Femur (tissue), 1 donor: ENCODE measurements around the gene CGB8.
A peak's percentile ranks its signal among the peaks of the same experiment; 100 is the strongest.
"Not testable (repeated sequence)": the region's sequence is repeated elsewhere in the genome, so short reads cannot be mapped to it uniquely, and the experiment has no call there.

ENCODE experiments used
- DNase-seq: peaks from one replicate; pipeline ENCODE4 v3.0.0-alpha.2; 2017

CGB8 gene

DNA sequence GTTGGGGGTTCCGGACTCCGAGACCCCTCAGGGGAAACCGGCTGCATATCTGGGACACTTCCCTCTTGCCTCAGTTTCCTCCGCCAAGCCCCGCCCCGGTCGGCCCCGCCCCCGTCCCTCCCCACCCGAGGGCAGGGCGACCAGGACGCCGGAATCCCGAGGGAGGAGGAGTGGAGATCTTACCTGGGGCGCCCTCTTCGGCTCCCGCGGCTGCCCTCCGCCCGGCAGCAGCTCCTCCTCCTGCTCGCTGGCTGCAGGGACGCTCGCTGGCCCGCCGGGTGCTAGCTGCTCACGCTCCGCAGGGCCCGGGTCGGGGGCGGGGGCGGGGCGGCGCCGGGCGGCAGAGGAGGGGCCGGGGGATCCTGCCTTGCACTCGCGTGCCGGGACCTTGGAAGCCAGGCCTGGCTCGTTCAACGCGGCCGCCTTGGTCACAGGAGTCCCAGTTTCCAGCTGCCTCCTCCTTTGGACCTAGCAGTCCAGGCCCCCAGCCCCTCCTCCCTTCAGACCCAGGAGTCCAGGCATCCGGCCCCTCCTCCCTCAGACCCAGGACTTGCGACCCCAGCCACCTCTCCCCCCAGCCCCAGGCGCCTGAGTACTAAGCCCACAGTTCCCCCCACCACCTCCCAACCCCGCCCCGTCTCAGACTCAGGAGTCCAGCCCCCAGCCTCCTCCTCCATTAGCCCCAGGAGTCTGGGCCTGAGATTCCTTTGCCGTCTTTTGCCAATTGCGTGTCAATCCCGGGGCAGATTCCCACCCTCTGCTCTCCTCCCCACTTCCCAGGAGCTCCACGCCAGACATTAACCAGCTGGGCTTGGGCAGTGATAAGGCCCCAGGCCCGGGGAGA is 16.1 kb upstream of the CGB8 start, which contains the start of gene NTF4:
Gene NTF4 (minus strand): TSS at position 51 of the 844 bp plus-strand sequence. CDS start 2,821 bp downstream, outside the sequence.
- peak; percentile 53 for DNase-seq

DNA sequence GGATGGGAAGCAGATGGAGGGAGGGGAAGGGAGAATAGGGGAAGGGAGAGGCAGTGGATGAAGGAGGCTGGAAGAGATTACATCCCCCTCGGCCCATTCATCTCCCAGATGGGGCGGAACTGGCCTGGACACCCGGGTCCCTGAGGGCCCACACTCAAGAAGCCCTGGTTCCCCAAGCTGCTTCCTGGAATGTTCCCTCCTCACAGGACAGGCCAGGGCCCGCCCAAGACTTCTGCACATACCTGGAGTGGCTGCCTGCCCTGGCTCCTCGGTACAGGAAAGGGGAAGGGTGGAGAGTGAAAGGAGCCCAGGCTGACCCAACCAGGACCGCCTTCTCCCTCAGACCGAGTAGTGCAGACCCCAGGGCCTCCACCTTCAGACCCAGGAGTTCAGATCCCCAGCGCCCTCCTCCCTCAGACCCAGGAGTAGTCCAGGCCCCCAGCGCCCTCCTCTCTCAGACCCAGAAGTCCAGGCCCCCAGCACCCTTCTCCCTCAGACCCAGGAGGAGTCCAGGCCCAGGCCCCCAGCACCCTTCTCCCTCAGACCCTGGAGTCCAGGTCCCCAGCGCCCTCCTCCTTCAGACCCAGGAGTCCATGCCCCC is 15.2 kb upstream of the CGB8 start:
- no peak for DNase-seq

DNA sequence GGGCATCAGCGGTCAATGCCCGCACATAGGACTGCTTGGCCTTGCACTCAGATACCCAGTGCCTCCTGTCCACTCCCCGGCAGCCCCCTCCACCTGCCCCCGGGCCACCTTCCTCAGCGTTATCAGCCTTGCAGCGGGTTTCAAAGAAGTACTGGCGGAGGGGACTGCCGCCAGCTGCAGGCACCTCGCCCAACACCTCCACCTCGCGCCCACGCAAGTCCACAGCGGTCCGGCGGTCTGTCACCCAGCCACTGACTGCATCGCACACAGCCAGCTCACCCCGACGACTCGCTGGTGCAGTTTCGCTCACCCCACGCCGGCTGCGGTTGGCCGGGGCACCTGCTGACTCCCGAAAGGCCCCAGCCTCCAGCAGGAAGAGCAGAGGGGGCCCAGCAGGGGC is 12.5 kb upstream of the CGB8 start:
- no peak for DNase-seq

DNA sequence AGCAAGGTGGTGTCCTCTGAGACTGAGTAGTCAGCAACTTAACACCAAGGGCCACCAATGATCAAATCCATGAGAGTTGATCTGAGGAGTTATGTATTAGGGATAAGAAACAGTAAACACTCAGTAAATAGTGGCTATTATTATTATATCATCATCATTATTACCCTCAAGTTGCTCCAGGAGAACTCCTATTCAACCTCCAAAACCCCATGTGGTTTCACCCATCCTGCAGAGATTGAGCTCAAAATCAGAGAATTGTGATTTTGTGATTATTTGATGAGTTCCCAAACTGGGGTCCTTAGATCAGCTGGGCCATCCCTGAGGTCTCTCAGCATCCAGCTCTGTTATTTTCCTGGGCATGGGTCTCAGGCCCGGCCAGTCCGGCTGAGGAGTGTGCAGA is 12.1 kb upstream of the CGB8 start:
- no peak for DNase-seq

DNA sequence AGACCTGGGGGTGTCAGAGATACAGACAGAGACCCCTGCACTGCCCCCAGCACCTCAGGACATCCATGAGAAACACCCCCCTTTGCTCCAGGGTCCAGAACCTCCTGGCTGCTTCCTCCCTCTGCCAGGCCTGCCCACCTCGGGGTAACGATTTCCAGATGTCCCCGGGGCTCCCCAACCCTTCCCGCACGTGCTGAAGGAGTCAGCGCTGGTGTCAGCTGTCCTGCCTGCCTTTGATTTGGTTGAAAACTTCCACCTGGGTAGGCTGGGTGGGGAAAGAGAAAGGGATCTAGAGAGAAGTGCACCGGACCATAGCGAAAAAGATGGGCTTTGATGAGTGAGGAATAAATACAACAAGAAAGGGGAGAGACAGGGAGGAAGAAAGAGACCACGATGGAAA is 10.1 kb upstream of the CGB8 start:
- no peak for DNase-seq

DNA sequence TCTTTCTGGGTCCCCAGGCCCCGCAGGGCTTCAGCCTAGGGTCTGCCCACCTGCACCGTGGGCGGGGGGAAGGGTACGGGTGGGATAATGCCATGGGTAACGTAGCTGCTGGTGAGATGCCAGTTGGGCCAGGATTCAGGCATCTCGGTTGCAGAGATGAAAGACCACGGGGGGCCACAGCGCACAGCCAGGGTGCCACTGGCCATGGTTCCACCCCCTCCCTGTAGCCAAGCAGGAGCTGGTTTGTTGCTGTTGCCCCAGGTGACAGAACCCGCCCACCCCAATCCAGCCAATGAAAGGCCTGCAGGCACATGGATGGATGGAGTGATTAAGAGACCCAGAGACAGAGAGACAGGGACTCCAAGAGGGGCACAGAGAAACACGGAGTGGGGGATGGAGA is 9.7 kb upstream of the CGB8 start:
- DNase-seq = no peak

DNA sequence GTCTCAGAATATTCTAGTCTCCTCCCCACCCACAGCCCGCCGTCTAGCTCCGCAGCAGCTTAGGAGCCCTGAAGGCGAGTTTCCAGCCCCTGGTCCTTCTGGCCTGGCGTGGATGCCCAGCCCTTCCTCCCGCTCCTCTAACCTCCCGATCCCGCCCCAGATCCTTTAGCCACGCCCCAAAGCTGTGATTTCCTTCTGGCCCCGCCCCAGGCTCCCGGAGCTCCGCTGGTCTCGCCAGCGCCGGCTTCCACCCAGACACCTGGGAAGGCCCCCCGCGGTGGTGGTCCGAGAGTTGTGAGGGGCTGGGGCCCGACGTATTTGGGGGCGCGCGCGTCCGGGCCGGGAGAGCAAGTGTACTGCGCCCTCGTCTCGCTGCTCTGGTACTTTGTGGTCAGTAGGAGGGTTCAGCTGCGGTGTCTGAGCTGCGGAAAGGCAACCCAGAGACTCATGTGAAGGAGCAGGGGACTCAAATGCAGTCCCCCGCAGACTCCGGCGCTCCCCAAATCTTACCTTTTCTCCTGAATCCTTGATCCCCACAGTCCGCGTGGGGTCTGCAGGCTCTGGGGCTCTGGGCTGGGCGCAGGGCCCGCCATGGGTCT is 8.8 kb upstream of the CGB8 start, which contains the start of gene CGB7:
Gene CGB7 (minus strand): TSS at position 114 of the 599 bp plus-strand sequence. CDS start 2,374 bp downstream, outside the sequence.
- DNase-seq = peak; percentile 63

DNA sequence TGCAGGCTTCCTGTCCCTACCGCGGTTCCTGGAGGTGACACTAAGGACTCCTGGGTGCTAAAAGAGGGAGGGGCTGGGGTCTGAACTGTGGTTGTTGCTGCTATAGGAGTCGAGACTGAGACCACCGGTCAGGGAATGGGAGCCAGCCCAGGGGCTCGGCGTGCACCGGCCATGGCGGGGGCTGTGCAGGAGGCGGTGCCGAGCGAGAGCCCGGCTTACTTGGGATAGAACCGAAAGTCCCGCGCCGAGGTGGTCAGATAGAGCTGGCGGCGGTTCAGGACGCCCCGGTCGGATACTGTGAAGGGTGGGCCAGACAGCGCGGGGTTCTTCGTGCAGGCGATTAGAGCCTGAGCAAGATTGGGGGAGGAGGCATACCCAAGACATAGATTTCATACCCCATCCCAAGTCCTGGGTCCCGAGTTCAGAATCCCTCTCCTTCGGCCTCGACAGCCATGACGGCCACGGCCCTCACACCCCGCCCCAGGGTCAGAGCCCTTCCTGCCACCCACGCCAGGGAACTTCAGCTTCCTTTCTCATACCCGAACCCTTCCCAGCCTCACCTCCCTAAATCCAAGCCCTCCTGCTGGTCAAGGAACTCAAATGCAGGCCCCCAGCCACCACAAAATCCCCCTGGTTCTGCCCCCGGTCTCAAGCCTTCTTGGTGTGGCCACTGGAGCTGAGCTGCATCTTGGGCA is 8.1 kb upstream of the CGB8 start:
- DNase-seq = not testable (repeated sequence)

DNA sequence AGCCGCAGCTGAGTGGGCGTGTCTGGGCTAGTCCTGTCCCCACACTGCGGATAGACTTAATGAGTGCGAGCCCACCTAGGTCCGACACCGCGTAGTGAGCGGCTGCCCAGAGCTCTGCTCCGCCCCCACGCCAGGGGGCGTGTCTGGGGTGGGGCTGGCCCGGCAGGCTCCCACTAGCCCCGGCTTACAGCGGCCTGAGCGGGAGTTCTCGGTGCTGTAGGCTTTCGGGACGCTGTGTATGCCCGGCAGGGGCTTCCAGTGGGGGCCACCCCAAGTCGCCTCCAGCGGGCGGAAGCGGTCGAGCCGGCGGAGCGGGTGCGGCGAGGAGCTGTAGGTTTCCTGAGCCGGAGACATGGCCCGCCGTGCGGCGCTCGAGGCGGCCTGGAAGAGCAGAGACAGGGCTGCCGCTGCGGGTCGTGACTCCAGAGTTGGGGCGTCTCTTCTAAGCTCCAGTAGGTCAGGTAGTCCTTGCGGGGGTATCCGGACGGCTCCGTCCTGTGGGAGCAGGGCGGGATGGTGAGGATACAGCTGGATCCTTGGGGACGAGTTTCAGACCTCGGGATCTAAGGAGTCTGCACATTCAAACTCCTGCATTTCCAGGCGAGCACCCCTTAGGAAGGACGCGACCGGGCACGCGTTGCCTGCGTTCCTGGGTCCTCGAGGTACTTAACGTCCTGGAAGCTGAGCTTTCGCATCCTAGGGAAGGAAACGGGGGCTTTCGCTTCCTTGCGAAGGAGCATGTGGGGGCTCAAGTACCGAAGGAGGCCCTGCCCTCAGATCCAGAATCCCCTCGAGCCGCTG is 7.4 kb upstream of the CGB8 start:
- peak; percentile 51 for DNase-seq

DNA sequence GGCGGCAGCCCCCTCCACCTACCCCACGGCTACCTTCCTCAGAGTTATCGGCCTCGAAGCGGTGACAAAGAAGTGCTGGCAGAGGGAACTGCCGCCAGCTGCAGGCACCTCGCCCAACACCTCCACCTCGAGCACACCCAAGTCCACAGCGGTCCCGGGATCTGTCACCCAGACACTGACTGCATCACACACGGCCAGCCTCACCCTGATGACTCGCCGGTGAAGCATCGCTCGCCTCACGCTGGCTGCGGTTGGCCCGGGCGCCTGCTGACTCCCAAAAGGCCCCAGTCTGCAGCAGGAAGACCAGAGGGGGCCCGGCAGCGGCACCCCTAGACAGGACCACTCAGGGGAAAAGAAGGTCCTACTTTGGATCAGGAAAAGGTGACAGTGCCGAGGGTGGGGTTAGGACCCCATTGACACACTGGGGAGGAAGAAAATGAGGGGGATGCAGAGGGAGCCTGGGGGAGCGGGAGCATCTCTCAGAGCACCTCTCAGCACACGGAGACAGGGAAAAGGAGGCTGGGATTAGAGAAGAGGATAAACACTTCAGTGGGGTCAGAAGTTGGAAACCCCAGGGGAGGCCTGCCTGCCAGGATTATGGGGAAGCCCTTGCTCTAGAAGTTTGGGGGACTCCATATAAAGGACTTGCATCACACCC is 1.6 kb upstream of the CGB8 start:
- DNase-seq = not testable (repeated sequence)

DNA sequence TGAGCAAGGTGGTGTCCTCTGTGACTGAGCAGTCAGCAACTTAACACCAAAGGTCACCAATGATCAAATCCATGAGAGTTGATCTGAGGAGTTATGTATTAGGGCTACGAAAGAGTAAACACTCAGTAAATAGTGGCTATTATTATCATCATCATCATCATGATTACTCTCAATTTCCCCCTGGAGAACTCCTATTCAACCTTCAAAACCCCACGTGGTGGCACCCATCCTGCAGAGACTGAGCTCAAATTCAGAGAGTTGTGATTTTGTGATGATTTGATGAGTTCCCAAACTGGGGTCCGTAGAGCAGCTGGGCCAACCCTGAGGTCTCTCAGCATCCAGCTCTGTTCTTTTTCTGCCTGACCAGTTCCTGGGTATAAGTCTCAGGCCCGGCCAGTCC is 923 bp upstream of the CGB8 start:
- DNase-seq = not testable (repeated sequence)

DNA sequence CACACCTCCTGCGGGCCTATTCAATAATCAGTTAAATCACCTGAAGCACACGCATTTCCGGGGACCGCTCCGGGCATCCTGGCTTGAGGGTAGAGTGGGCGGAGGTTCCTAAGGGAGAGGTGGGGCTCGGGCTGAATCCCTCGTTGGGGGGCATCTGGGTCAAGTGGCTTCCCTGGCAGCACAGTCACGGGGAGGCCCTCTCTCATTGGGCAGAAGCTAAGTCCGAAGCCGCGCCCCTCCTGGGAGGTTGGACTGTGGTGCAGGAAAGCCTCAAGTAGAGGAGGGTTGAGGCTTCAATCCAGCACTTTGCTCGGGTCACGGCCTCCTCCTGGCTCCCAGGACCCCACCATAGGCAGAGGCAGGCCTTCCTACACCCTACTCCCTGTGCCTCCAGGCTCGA is 5.4 kb downstream of the CGB8 start, which contains the start of gene CGB5:
Gene CGB5 (plus strand): TSS at position 301 of the 400 bp plus-strand sequence. CDS start 362 bp downstream, outside the sequence.
- DNase-seq = not testable (repeated sequence)

DNA sequence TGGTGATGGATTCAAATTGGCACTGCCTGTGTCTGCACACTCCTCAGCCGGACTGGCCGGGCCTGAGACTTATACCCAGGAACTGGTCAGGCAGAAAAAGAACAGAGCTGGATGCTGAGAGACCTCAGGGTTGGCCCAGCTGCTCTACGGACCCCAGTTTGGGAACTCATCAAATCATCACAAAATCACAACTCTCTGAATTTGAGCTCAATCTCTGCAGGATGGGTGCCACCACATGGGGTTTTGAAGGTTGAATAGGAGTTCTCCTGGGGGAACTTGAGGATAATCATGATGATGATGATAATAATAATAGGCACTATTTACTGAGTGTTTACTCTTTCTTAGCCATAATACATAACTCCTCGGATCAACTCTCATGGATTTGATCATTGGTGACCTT is 6.2 kb downstream of the CGB8 start:
- not testable (repeated sequence) for DNase-seq

DNA sequence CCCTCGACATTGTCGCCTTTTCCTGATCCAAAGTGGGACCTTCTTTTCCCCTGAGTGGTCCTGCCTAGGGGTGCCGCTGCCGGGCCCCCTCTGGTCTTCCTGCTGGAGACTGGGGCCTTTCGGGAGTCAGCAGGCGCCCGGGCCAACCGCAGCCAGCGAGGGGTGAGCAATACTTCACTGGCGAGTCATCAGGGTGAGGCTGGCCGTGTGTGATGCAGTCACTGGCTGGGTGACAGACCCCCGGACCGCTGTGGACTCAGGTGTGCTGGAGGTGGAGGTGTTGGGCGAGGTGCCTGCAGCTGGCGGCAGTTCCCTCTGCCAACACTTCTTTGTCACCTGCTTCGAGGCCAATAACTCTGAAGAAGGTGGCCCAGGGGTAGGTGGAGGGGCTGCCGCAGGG is 6.7 kb downstream of the CGB8 start:
- no peak for DNase-seq

DNA sequence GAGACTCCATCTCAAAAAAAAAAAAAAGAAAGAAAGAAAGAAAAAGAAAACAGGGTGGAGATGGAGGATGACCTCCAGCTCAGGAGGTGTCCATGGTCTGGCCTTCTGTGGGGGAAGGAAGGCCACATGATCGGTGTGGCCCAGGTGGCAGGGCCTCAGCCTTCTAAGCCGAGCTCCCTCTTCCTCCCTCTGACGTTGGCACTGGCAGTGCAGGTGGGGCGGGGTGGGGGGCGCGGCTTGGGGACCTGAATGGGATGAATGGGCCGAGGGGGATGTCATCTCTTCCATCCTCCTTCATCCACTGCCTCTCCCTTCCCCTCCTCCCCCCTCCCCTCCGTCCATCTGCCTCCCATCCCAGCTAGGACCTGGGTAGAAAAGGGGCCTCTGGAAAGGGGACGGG is 9.2 kb downstream of the CGB8 start:
- not testable (repeated sequence) for DNase-seq

DNA sequence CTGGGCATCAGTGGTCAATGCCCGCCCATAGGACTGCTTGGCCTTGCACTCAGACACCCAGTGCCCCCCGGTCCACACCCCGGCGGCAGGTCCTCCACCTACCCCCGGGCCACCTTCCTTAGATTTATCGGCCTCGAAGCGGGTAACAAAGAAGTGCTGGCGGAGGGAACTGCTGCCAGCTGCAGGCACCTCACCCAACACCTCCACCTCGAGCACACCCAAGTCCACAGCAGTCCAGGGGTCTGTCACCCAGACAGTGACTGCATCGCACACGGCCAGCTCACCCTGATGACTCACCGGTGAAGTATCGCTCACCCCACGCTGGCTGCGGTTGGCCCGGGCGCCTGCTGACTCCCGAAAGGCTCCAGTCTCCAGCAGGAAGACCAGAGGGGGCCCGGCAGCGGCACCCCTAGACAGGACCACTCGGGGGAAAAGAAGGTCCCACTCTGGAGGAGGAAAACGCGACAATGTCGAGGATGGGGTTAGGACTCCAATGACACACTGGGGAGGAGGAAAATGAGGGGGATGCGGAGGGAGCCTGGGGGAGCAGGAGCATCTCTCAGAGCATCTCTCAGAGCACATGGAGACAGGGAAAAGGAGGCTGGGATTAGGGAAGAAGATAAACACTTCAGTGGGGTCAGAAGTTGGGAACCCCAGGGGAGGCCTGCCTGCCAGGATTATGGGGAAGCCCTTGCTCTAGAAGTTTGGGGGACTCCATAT is 10.2 kb downstream of the CGB8 start:
- DNase-seq = not testable (repeated sequence)

DNA sequence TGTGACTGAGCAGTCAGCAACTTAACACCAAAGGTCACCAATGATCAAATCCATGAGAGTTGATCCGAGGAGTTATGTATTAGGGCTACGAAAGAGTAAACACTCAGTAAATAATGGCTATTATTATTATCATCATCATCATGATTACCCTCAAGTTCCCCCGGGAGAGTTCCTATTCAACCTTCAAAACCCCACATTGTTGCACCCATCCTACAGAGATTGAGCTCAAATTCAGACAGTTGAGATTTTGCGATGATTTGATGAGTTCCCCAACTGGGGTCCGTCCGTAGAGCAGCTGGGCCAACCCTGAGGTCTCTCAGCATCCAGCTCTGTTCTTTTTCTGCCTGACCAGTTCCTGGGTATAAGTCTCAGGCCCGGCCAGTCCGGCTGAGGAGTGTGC is 10.8 kb downstream of the CGB8 start:
- DNase-seq = not testable (repeated sequence)

DNA sequence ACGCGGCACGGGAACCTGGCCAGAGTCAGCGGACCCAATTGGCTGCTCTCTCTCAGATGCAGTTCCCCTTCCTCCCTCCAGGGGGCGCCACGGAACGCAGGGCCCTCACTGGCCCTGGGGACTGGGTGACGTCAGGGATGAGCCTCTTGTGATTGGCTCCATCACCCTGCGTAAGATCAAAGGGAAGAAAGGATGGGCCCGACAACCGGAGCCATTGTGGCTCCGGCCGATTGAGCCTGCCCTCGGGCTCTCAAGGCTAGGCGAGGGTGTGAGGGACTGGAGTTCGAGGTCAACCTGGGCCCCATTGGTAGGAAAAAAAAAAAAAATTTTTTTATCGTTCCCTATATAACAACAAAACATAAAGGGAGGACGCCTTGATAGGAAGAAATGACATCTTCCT is 12.1 kb downstream of the CGB8 start, which contains the start of gene CGB1:
Gene CGB1 (minus strand): TSS at position 81 of the 400 bp plus-strand sequence. CDS start 184 bp downstream, outside the sequence.
- DNase-seq = not testable (repeated sequence)

DNA sequence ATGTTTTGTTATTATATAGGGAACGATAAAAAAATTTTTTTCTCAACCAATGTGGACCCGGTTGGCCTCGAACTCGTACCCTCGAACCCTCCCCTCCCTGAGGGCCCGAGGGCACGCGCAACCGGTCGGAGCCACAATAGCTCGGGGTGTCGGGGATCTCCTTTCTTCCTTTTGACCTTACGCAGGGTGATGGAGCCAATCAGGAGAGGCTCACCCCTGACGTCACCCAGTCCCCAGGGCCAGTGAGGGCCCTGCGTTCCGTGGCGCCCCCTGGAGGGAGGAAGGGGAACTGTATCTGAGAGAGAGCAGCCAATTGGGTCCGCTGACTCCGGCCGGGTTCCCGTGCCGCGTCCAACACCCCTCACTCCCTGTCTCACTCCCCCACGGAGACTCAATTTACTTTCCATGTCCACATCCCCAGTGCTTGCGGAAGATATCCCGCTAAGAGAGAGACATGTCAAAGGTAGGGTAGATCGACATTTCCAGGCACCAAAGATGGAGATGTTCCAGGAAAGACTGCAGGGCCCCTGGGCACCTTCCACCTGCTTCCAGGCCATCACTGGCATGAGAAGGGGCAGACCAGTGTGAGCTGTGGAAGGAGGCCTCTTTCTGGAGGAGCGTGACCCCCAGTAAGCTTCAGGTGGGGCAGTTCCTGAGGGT is 17.1 kb downstream of the CGB8 start, which contains the start of gene CGB2:
Gene CGB2 (plus strand): TSS at position 249 of the 660 bp plus-strand sequence. CDS start 206 bp downstream, at position 455.
- DNase-seq = not testable (repeated sequence)

DNA sequence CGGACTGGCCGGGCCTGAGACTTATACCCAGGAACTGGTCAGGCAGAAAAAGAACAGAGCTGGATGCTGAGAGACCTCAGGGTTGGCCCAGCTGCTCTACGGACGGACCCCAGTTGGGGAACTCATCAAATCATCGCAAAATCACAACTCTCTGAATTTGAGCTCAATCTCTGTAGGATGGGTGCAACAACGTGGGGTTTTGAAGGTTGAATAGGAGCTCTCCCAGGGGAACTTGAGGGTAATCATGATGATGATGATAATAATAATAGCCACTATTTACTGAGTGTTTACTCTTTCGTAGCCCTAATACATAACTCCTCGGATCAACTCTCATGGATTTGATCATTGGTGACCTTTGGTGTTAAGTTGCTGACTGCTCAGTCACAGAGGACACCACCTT is 18.6 kb downstream of the CGB8 start:
- DNase-seq = not testable (repeated sequence)
